Measurements from ENCODE around the gene OR4C16.

Gene OR4C16

GRCh38 chr11:55571828-55572227, at the start of gene OR4C16:
OR4C16 (plus strand) TSS chr11:55572128; CDS start chr11:55572128, 0 bp downstream.
- no peak for DNase-seq

DNA sequence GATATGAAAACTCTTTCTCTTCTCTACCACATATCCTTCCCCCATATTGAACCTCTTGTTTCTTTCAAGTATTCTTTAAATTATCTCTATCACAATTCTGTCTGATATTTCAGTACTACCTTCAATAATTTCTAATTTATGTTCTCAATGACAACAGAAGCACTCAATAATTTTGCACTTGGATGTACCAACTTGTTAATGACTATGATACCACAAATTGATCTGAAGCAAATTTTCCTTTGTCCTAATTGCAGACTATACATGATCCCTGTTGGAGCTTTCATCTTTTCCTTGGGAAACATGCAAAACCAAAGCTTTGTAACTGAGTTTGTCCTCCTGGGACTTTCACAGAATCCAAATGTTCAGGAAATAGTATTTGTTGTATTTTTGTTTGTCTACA, 17.8 kb upstream of the OR4C16 start, which contains the start of gene OR4C15:
TSS of gene OR4C15 (plus strand) at position 301 of the 400 bp plus-strand sequence. CDS start at position 301, 0 bp downstream.
- DNase-seq = no peak

- DNase-seq = no peak
Measured at GRCh38 chr11:55572548-55572947, 620 bp downstream of the OR4C16 start.

DNA sequence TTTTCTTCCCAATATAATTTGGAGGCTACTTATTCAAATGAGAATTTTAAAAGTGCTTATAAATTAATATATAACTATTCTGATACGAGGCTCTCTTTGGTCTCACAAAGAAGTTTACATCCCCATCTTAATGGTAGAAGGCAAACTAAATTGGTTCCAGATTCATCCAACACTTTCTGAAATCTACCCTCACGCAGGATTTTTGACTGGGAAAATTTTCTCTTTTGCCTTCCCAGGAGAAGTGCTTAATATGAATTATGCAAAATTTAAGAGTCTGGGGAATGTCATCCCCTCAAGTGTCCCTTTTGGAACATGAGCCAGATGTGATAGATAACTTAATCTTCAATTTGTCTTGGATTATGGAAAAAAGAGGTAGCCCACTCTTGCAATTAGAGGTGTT, 35.6 kb downstream of the OR4C16 start, which contains the start of gene OR4C11:
TSS of gene OR4C11 (minus strand) at position 101 of the 400 bp plus-strand sequence. CDS start 3,272 bp downstream, outside the sequence.
- no peak for DNase-seq

Measured in hematopoietic multipotent progenitor cell treated with erythropoietin and hydrocortisone succinate and interleukin-3 and kit ligand, for 6 days (in vitro differentiated cells).